ENCODE data around the gene TEX28.
"Not testable (repeated sequence)": the region's sequence is repeated elsewhere in the genome, so short reads cannot be mapped to it uniquely, and the experiment has no call there.

Gene TEX28

DNA sequence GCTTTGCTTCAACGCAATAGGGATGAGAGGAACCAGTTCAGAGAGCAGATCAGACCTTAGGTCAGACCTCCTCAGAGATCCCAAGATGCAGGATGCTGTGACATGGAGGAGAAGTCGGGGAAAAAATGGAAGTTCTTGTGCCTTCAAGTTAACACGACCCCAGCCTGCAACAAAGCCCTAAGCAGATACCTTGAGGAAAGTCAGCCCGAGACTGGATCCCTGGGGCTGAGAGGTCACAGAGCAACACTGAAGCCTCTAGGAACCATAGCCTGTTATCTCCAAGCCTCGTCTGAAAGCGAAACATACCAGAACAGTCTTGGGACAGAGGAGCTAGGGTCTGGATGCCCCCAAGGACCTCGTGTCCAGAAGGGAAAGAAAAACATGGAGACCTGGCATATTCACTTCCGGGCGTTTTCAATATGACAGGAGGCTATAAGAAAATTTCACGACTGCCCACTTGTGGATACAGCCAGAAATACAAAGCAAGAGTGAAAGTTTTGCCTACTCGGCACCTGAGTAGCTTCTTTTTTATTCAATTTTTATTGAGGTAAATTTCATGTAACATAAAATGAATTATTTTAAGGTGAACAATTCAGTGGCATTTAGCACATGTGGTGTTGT, 55.9 kb downstream of the TEX28 start:
- not testable (repeated sequence) for ATAC-seq; H3K9me3 Mint-ChIP-seq; H3K36me3 Mint-ChIP-seq (ENCODE audit: low read depth); H3K27me3 Mint-ChIP-seq; DNase-seq; H3K27ac Mint-ChIP-seq; H3K4me3 Mint-ChIP-seq; H3K4me1 Mint-ChIP-seq

DNA sequence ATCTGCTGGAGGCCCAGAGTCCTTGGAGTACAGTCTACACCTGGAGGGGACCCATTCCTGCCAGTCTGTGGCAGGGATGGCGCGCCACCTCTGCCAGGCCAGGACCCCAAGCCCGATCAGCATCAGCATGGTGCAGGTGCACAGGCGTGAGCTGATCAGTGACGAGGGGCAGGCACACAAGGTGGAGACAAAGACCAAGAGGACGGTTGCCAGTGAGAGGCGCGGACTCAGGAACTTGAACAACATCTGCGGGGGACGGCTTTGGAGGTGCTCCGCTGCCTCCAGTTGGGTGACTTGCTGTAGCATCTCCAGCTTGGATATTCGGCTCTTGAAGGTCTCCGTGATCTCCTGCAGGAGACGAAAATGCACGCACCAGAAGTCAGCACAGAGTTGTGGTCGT, 61.3 kb downstream of the TEX28 start:
- ATAC-seq; H3K27me3 Mint-ChIP-seq; H3K9me3 Mint-ChIP-seq; H3K27ac Mint-ChIP-seq; H3K36me3 Mint-ChIP-seq (ENCODE audit: low read depth); H3K4me1 Mint-ChIP-seq; DNase-seq; H3K4me3 Mint-ChIP-seq: not testable (repeated sequence)

DNA sequence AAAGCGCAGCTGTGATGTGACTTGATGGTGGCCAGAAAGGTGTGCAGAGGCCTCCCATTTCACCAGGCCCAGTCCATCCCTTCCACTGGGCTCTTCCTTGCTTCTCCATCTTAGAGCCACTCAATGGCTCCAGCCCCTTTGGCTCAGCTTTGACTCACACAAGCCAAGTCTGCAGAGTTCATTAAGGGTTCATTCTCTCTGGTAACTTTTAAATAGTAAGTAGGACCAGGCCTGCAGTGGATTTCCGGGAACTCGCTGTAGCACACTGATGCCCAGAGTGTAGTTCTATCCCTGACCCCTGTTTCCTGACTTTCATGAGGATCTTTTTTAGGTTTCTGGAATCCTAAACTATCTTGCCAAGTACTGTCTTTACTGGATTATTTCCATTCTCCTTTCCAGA, 63.5 kb downstream of the TEX28 start:
- H3K27me3 Mint-ChIP-seq; H3K27ac Mint-ChIP-seq; H3K9me3 Mint-ChIP-seq; ATAC-seq; H3K4me3 Mint-ChIP-seq; H3K36me3 Mint-ChIP-seq (ENCODE audit: low read depth); H3K4me1 Mint-ChIP-seq; DNase-seq: not testable (repeated sequence)

DNA sequence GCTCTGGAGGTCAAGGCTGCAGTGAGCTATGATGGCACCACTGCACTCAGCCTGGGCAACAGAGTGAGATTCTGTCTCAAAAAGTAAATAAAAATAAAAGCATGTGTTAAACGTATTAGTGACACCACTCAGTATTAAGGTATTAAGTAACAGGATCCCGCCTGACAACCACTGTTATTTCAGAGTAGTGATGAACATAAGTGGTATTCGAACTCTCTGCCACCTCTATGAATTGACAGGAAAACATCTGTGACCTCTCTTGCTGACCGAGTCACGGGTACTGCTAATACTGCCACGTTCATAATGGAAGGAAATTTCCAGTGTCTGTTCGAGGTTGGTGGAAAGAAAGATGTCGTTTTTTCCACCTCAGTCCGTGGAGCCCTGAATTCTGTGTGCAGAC, 68.2 kb downstream of the TEX28 start:
- not testable (repeated sequence) for H3K9me3 Mint-ChIP-seq; DNase-seq; ATAC-seq; H3K36me3 Mint-ChIP-seq (ENCODE audit: low read depth); H3K4me3 Mint-ChIP-seq; H3K27ac Mint-ChIP-seq; H3K27me3 Mint-ChIP-seq; H3K4me1 Mint-ChIP-seq

DNA sequence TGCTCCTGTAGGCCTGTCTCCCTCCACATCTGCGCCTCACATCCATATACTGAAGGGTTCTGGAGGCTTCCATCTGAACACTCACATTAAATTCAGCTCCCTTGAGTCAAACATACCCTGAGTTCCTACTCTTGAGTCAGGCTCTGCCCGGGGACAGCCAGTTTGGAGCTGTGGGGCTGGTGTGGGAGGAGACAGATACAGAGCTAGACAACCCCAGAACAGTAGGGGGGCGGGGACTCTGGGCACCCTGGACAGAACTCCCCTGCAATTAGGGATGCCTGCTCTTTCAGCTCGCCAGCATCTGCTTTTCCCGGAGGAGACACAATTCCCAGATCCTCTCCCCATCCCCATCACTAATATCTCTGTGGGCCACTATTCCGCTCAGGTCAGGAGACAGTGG, 69.6 kb downstream of the TEX28 start:
- H3K27ac Mint-ChIP-seq; H3K9me3 Mint-ChIP-seq; DNase-seq; H3K4me3 Mint-ChIP-seq; H3K27me3 Mint-ChIP-seq; H3K36me3 Mint-ChIP-seq (ENCODE audit: low read depth); ATAC-seq; H3K4me1 Mint-ChIP-seq: not testable (repeated sequence)
